Measurements from ENCODE around the gene RPS6KA1.
A peak's percentile ranks its signal among the peaks of the same experiment; 100 is the strongest.
"Not testable (repeated sequence)": the region's sequence is repeated elsewhere in the genome, so short reads cannot be mapped to it uniquely, and the experiment has no call there.

The RPS6KA1 gene

DNA sequence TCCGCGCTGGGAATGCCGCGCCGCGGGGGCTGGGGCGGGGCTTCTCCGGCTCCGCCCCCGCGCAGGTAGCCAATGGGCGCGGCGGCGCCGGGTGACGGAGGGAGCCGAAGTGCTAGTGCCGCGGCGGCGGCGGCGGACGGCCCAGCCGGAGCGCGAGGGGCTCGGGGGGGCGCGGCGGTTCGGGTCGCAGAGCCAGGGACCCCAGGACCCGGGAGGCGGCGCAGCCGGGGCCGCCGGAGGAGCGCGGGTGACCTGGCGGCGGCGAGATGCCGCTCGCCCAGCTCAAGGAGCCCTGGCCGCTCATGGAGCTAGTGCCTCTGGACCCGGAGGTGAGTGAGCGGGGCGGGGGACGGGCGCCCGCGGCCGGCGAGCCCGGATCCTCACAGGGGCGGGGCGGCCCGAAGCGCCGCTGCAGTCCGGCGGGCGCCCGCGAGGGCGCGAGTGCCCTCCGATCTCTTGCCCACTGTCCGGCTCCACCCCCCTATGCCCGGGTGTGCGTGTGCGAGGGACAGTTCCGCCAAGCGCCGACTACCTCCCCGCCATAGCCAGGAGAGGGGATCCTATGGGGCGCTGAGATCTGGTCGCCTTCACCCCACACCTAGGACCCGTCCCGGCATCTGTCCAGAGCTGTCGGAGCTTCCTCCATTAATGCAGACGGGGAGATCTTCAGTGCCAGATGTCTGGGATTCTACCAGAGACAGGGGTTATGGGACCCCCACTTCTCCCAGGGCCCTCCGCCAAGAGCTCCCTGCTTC is at the start of gene RPS6KA1:
Gene RPS6KA1 (plus strand): TSS at position 107 of the 755 bp plus-strand sequence. CDS start 160 bp downstream, at position 267.
- Histone ChIP-seq H3K4me3 (ENCODE audit: low read length) (peak within 1 kb of the TSS; percentile 80; the same call in 1 of the 2 replicates), H3K27ac (ENCODE audit: low read length) (no peak within 1 kb of the TSS), H3K27me3 (ENCODE audit: control insufficient read depth, insufficient read depth, low read length) (no peaks in the 10 kb centered on the region), H3K36me3 (ENCODE audit: control insufficient read depth, insufficient read depth, low read length) (no peaks in the 10 kb centered on the region), H3K9me3 (ENCODE audit: control insufficient read depth, insufficient read depth, low read length) (no peaks in the 10 kb centered on the region), H3K4me1 (ENCODE audit: control insufficient read depth, insufficient read depth, low read length) (peaks cover 6% of the 10 kb centered on the region)
- no CpG with 5 or more reads among the region's 86 CpGs for WGBS (ENCODE audit: insufficient coverage, insufficient read length)
- no peak for DNase-seq (ENCODE audit: low read depth, low spot score)

DNA sequence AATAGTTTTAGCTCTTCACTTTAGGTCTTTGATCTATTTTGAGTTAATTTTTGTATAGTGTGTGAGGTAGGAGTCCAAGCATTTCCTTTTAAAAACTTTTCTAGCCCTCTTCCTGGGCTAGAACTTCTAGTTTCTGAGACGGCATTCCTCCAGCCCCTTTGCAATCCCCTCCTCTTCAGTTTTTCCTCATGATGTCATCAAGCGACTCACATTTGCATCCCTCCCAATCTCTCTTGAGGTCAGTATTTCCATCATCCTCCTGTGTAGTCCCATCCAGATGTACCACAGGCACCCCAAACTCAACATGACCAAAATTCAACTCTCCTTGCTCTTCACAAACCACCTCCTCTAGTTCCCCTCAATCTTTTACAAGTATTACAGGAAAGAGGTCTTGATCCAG is 46.6 kb upstream of the RPS6KA1 start:
- DNase-seq (ENCODE audit: low read depth, low spot score), result no peak
- no peak overlapping the region for H3K4me3 ChIP-seq (ENCODE audit: low read length)
- no peaks in the 10 kb centered on the region for H3K36me3 ChIP-seq (ENCODE audit: control insufficient read depth, insufficient read depth, low read length)
- no peaks in the 10 kb centered on the region for H3K9me3 ChIP-seq (ENCODE audit: control insufficient read depth, insufficient read depth, low read length)
- H3K27me3 ChIP-seq (ENCODE audit: control insufficient read depth, insufficient read depth, low read length), result no peaks in the 10 kb centered on the region
- H3K27ac ChIP-seq (ENCODE audit: low read length), result no peak overlapping the region
- H3K4me1 ChIP-seq (ENCODE audit: control insufficient read depth, insufficient read depth, low read length), result no peaks in the 10 kb centered on the region
- WGBS (ENCODE audit: insufficient coverage, insufficient read length), result no CpG with 5 or more reads among the region's 2 CpGs

DNA sequence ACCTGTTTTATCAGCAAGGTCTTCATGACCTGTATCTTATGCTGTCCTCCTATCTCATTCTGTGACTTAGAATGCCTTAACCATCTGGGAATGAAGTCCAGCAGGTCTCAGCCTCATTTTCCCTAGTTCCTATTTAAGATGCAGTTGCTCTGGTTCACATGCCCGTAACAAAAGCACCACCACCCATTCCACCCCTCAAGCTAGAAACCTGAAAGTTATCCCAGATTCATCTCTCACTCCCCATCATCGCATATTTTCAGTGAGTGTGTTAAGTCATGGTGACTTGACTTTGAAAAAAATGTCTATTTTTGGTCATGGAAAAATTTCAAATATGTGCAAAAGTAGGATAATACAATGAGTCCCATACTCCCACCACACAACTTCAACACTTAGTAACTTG is 45.6 kb upstream of the RPS6KA1 start:
- H3K4me1 ChIP-seq (ENCODE audit: control insufficient read depth, insufficient read depth, low read length), result no peaks in the 10 kb centered on the region

DNA sequence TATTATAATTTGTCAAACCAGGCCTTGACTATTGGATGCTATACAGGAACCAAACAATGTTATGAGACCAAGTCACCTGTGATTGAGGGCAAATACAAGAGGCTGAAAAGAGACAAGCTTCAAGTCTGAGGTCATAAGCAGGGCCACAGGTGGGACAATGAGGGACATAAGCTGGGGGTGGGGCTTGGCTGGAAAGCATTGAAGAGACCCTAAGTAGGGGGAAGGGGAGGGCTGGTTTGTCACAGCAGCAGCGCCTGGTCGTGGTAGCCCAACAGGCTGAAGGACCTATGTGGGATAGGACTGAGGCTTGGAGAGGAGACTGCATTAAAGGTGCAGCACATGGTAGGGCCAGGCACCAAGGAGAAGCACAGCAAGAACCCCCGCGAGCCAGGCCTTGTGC is 39.4 kb upstream of the RPS6KA1 start:
- H3K4me3 ChIP-seq (ENCODE audit: low read length), result no peak overlapping the region
- no peak overlapping the region for H3K27ac ChIP-seq (ENCODE audit: low read length)
- no peaks in the 10 kb centered on the region for H3K9me3 ChIP-seq (ENCODE audit: control insufficient read depth, insufficient read depth, low read length)
- WGBS (ENCODE audit: insufficient coverage, insufficient read length), result no CpG with 5 or more reads among the region's 4 CpGs
- H3K27me3 ChIP-seq (ENCODE audit: control insufficient read depth, insufficient read depth, low read length), result no peaks in the 10 kb centered on the region
- H3K4me1 ChIP-seq (ENCODE audit: control insufficient read depth, insufficient read depth, low read length), result no peaks in the 10 kb centered on the region
- no peaks in the 10 kb centered on the region for H3K36me3 ChIP-seq (ENCODE audit: control insufficient read depth, insufficient read depth, low read length)
- DNase-seq (ENCODE audit: low read depth, low spot score), result no peak

More for the DNA sequence above, 45.6 kb upstream of the RPS6KA1 start:
- H3K4me3 ChIP-seq (ENCODE audit: low read length), result no peak overlapping the region
- H3K36me3 ChIP-seq (ENCODE audit: control insufficient read depth, insufficient read depth, low read length), result no peaks in the 10 kb centered on the region
- H3K9me3 ChIP-seq (ENCODE audit: control insufficient read depth, insufficient read depth, low read length), result no peaks in the 10 kb centered on the region
- no CpG with 5 or more reads among the region's 2 CpGs for WGBS (ENCODE audit: insufficient coverage, insufficient read length)
- H3K27ac ChIP-seq (ENCODE audit: low read length), result no peak overlapping the region
- no peaks in the 10 kb centered on the region for H3K27me3 ChIP-seq (ENCODE audit: control insufficient read depth, insufficient read depth, low read length)
- no peak for DNase-seq (ENCODE audit: low read depth, low spot score)

DNA sequence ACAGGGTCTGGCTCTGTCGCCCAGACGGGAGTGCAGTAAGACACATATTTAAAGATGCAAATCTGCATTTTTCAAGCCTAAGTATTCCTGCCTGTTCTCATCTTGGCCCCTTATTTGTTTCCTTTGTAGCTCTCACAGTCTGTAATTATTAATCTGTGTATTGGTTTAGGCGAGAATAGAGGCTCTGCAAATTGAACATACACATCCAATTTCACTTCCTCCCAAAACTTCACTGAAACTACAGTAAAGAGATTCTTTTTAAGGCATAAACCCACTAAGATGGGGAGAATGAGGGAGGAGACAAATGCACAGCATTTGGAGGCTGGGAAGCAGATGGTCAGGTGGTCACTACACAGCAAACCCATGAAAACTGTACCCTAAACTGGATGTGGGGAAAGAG is 36.3 kb upstream of the RPS6KA1 start:
- H3K36me3 ChIP-seq (ENCODE audit: control insufficient read depth, insufficient read depth, low read length), result no peaks in the 10 kb centered on the region
- no peaks in the 10 kb centered on the region for H3K4me1 ChIP-seq (ENCODE audit: control insufficient read depth, insufficient read depth, low read length)
- no peaks in the 10 kb centered on the region for H3K27me3 ChIP-seq (ENCODE audit: control insufficient read depth, insufficient read depth, low read length)
- no peak for DNase-seq (ENCODE audit: low read depth, low spot score)
- no peak overlapping the region for H3K4me3 ChIP-seq (ENCODE audit: low read length)
- H3K27ac ChIP-seq (ENCODE audit: low read length), result no peak overlapping the region
- WGBS (ENCODE audit: insufficient coverage, insufficient read length), result no CpG with 5 or more reads among the region's 3 CpGs
- H3K9me3 ChIP-seq (ENCODE audit: control insufficient read depth, insufficient read depth, low read length), result no peaks in the 10 kb centered on the region

DNA sequence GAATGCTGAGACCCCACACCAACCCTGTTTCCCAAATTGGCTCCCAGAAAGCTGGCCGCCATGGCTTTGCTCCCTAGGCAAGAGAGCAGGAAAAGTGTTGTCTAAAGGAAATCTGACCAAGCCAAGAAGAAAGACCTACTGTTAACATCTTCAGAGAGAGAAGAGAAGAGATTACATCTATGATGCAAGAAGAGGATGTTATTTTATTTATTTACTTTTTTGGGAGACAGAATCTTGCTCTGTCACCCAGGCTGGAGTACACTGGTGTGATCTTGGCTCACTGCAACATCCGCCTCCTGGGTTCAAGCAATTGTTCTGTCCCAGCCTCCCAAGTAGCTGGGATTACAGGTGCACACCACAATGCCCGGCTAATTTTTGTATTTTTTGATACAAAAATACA is 35.6 kb upstream of the RPS6KA1 start:
- no peak for DNase-seq (ENCODE audit: low read depth, low spot score)
- no peaks in the 10 kb centered on the region for H3K4me1 ChIP-seq (ENCODE audit: control insufficient read depth, insufficient read depth, low read length)
- H3K27ac ChIP-seq (ENCODE audit: low read length), result no peak overlapping the region
- H3K4me3 ChIP-seq (ENCODE audit: low read length), result no peak overlapping the region
- no peaks in the 10 kb centered on the region for H3K9me3 ChIP-seq (ENCODE audit: control insufficient read depth, insufficient read depth, low read length)
- WGBS (ENCODE audit: insufficient coverage, insufficient read length), result no CpG with 5 or more reads among the region's 3 CpGs
- no peaks in the 10 kb centered on the region for H3K36me3 ChIP-seq (ENCODE audit: control insufficient read depth, insufficient read depth, low read length)
- H3K27me3 ChIP-seq (ENCODE audit: control insufficient read depth, insufficient read depth, low read length), result no peaks in the 10 kb centered on the region

DNA sequence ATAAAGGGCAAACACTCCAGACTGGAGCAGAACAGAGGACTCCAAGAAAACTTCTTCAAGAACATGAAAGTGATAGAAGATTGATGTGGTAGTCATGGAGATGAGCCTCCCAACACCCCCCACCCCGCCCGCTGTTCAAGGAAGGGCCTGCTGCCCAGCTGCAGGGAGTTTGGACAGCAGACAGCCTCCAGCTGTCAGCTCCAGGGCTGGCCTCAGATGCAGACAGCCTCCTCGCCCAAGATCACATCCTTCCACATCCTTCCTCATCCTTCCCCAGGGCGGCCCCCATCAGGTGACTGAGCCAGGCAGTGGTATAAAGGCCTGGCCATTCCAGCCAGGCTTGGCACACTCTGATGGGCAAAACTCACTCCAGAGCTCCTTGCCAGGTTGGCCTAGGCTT is 32.7 kb upstream of the RPS6KA1 start:
- Histone ChIP-seq H3K4me3 (ENCODE audit: low read length) (no peak overlapping the region), H3K4me1 (ENCODE audit: control insufficient read depth, insufficient read depth, low read length) (no peaks in the 10 kb centered on the region), H3K27me3 (ENCODE audit: control insufficient read depth, insufficient read depth, low read length) (no peaks in the 10 kb centered on the region), H3K27ac (ENCODE audit: low read length) (no peak overlapping the region), H3K36me3 (ENCODE audit: control insufficient read depth, insufficient read depth, low read length) (no peaks in the 10 kb centered on the region), H3K9me3 (ENCODE audit: control insufficient read depth, insufficient read depth, low read length) (no peaks in the 10 kb centered on the region)
- DNase-seq (ENCODE audit: low read depth, low spot score), result no peak
- WGBS (ENCODE audit: insufficient coverage, insufficient read length), result no CpG with 5 or more reads among the region's 4 CpGs

DNA sequence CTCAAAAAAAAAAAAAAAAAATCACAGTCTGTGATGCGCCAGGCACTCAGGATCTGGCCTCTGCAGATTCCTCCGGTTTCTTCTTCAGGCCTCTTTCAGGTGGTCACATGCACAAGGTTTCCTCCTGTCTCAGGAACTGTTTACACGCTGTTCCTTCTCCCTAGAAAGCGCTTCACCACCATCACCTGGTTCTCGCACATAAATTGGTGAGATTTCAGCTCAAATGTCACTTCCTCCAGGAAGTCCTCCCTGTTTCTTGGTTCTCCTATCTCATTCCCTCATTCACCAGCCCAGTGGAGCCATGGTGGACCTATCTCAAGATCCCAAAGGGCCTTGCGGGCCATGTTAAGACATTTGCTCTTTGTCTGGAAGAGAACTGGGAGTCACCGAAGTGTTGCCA is 30.7 kb upstream of the RPS6KA1 start:
- H3K9me3 ChIP-seq (ENCODE audit: control insufficient read depth, insufficient read depth, low read length), result no peaks in the 10 kb centered on the region
- no peaks in the 10 kb centered on the region for H3K4me1 ChIP-seq (ENCODE audit: control insufficient read depth, insufficient read depth, low read length)
- no peak for DNase-seq (ENCODE audit: low read depth, low spot score)
- H3K27ac ChIP-seq (ENCODE audit: low read length), result no peak overlapping the region
- H3K27me3 ChIP-seq (ENCODE audit: control insufficient read depth, insufficient read depth, low read length), result no peaks in the 10 kb centered on the region
- H3K4me3 ChIP-seq (ENCODE audit: low read length), result no peak overlapping the region
- H3K36me3 ChIP-seq (ENCODE audit: control insufficient read depth, insufficient read depth, low read length), result no peaks in the 10 kb centered on the region
- WGBS (ENCODE audit: insufficient coverage, insufficient read length), result no CpG with 5 or more reads among the region's 7 CpGs

DNA sequence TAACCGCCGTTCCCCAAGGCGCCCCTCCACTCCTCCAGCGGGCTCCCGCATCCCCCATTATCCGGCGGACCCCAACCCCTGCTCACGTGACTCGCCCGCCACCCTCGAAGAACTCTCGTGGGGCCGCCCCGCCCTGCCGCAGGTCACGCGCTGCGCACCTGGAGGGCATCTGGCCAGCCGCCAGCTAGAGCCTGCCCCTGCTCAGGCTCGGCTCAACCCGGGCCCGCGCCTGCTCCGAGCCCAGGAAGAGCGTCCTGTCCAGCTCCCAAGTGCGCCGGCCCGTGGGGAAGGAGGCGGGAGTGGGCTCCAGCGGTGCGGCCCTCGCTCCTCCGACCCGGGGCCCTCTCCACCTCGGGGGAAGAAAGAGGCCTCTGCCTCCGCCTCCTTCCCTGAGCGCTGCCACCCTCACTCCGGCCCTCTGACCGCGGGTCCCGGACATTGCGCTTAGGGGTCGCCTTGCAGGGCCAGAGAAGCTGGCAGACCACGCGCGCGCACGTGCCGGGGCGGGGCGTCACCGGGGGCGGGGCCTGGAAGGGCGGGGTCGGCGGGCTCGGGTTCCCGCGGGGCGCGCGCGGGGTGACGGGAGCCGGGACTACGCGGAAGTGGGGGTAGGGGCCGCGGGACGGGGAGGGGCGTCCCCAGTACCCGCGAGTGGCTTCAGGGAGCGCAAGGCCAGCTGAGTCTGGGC is 28.9 kb upstream of the RPS6KA1 start:
- H3K4me3 ChIP-seq (ENCODE audit: low read length), result peak overlapping the region; percentile 84; the same call in 1 of the 2 replicates
- peak; percentile 37 for DNase-seq (ENCODE audit: low read depth, low spot score)
- no peaks in the 10 kb centered on the region for H3K27me3 ChIP-seq (ENCODE audit: control insufficient read depth, insufficient read depth, low read length)
- no CpG with 5 or more reads among the region's 74 CpGs for WGBS (ENCODE audit: insufficient coverage, insufficient read length)
- no peaks in the 10 kb centered on the region for H3K4me1 ChIP-seq (ENCODE audit: control insufficient read depth, insufficient read depth, low read length)
- no peaks in the 10 kb centered on the region for H3K36me3 ChIP-seq (ENCODE audit: control insufficient read depth, insufficient read depth, low read length)
- H3K27ac ChIP-seq (ENCODE audit: low read length), result no peak overlapping the region
- no peaks in the 10 kb centered on the region for H3K9me3 ChIP-seq (ENCODE audit: control insufficient read depth, insufficient read depth, low read length)

DNA sequence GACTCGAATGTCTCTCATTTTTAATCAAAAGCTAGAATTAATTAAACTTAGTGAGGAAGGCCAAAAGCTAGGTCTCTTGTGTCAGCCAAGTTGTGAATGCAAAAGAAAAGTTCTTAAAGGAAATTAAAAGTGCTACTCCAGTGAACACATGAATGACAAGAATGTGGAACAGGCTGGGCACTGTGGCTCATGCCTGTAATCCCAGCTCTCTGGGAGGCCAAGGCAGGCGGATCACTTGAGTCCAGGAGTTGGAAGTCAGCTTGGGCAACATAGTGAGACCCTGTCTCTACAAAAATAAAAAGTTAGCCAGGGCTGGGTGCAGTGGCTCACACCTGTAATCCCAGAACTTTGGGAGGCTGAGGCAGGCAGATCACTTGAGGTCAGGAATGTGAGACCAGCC is 18.9 kb upstream of the RPS6KA1 start:
- not testable (repeated sequence) for DNase-seq (ENCODE audit: low read depth, low spot score); H3K36me3 ChIP-seq (ENCODE audit: control insufficient read depth, insufficient read depth, low read length); H3K4me1 ChIP-seq (ENCODE audit: control insufficient read depth, insufficient read depth, low read length); H3K27ac ChIP-seq (ENCODE audit: low read length); H3K4me3 ChIP-seq (ENCODE audit: low read length); H3K9me3 ChIP-seq (ENCODE audit: control insufficient read depth, insufficient read depth, low read length); H3K27me3 ChIP-seq (ENCODE audit: control insufficient read depth, insufficient read depth, low read length)
- no CpG with 5 or more reads among the region's 2 CpGs for WGBS (ENCODE audit: insufficient coverage, insufficient read length)
